HG03354 (cell line): ENCODE results near the gene FAM53A.
"Not testable (repeated sequence)": the region's sequence is repeated elsewhere in the genome, so short reads cannot be mapped to it uniquely, and the experiment has no call there.

Experiments used
- ATAC-seq: cut with Tn5 transposase; IDR thresholded peaks from one replicate; pipeline ENCODE4 v1.9.1; 2021; ENCODE audit warnings: mild to moderate bottlenecking; ENCODE audit not compliant: unreplicated experiment, poor library complexity, severe bottlenecking

FAM53A gene

GRCh38 chr4:1690698-1691097 lies 6.6 kb upstream of the FAM53A start:
- ATAC-seq: no peak

GRCh38 chr4:1686440-1687036 lies 2.4 kb upstream of the FAM53A start:
- no peak for ATAC-seq

- no peak for ATAC-seq
Observed at GRCh38 chr4:1685235-1686150, 1.4 kb upstream of the FAM53A start.

- peak; percentile 12 for ATAC-seq
Observed at GRCh38 chr4:1684506-1685234, 557 bp upstream of the FAM53A start.

GRCh38 chr4:1683261-1683735 lies 815 bp downstream of the FAM53A start:
- ATAC-seq: peak; percentile 6

- no peak for ATAC-seq
Observed at GRCh38 chr4:1682860-1683259, 1.3 kb downstream of the FAM53A start.

- no peak for ATAC-seq
Observed at GRCh38 chr4:1678244-1678643, 5.9 kb downstream of the FAM53A start.

GRCh38 chr4:1676605-1677525 lies 7.2 kb downstream of the FAM53A start:
- ATAC-seq: no peak

- ATAC-seq: no peak
Observed at GRCh38 chr4:1675802-1676137, 8.3 kb downstream of the FAM53A start.

- ATAC-seq: no peak
Observed at GRCh38 chr4:1675136-1675801, 8.8 kb downstream of the FAM53A start.

GRCh38 chr4:1674682-1675081 lies 9.4 kb downstream of the FAM53A start:
- ATAC-seq: no peak

GRCh38 chr4:1673671-1674070 lies 10.4 kb downstream of the FAM53A start:
- no peak for ATAC-seq

- ATAC-seq: not testable (repeated sequence)
Observed at GRCh38 chr4:1671011-1671410, 13.1 kb downstream of the FAM53A start.

- no peak for ATAC-seq
Observed at GRCh38 chr4:1670279-1670678, 13.8 kb downstream of the FAM53A start.

- no peak for ATAC-seq
Observed at GRCh38 chr4:1669850-1670249, 14.3 kb downstream of the FAM53A start.

GRCh38 chr4:1669270-1669669 lies 14.8 kb downstream of the FAM53A start:
- ATAC-seq: no peak

- ATAC-seq: no peak
Observed at GRCh38 chr4:1668488-1668840, 15.6 kb downstream of the FAM53A start.

- no peak for ATAC-seq
Observed at GRCh38 chr4:1667273-1667672, 16.8 kb downstream of the FAM53A start.

- ATAC-seq: no peak
Observed at GRCh38 chr4:1666391-1666790, 17.7 kb downstream of the FAM53A start.
